ENCODE results near the gene COL4A1. TPM values are rescaled to one million over a fixed set of nuclear protein-coding genes. Genes with fewer than 3 reads are reported as not detected.

The COL4A1 gene
- total and polyA plus RNA-seq, 2 of the 13 experiments (the other 11 are each of a cell fraction or from before 2014, with no cell fraction given) = not detected

- no peak overlapping the region for H2AFZ ChIP-seq (ENCODE audit: low read length)
- H3K9me3 ChIP-seq (ENCODE audit: low read length) = no peaks in the 10 kb centered on the region
- H4K20me1 ChIP-seq (ENCODE audit: insufficient read depth, low read length) = no peaks in the 10 kb centered on the region
- no peaks in the 10 kb centered on the region for H3K4me1 ChIP-seq (ENCODE audit: insufficient read depth, low read length)
- H3K4me3 ChIP-seq (replicated peaks in 1 of 3; ENCODE audit: insufficient read depth in 1 of 3, low read depth in 2 of 3, low read length in 3 of 3) = no peak overlapping the region
- ChIA-PET CTCF (ENCODE audit: low intra/inter-chr PET ratio, low total read pairs) (no interaction called here), POLR2A (no interaction called here)
- H3K27ac ChIP-seq (ENCODE audit: extremely low read length, insufficient read depth, low read length) = no peak overlapping the region
- intact Hi-C loops (cut with micrococcal nuclease; ENCODE audit: unreplicated experiment) (no loop called here), in situ Hi-C loops (cut with HindIII; ENCODE audit: extremely low pct_ligation_motif_present, low pct_unique_long_range_greater_than_20kb) (no loop called here)
- TF ChIP-seq SOX5 (CRISPR knock-in tag; IDR thresholded peaks at IDR 0.05; ENCODE audit: borderline replicate concordance) = no peak
- TF ChIP-seq RAD21 (CRISPR knock-in tag; IDR thresholded peaks at IDR 0.05) = no peak
- no peak for TF ChIP-seq GATAD2A (CRISPR knock-in tag; IDR thresholded peaks at IDR 0.05)
- TF ChIP-seq ZNF280D (CRISPR knock-in tag; IDR thresholded peaks at IDR 0.05) = no peak
- no peak for TF ChIP-seq ZMYM4 (CRISPR knock-in tag; IDR thresholded peaks at IDR 0.05)
- no peak for TF ChIP-seq EP300 (IDR thresholded peaks at IDR 0.05; ENCODE audit: low read depth in 2 of 2, low read length in 2 of 2)
- TF ChIP-seq EP300 (CRISPR knock-in tag; IDR thresholded peaks at IDR 0.05; ENCODE audit: borderline replicate concordance) = no peak
- TF ChIP-seq IRF1 (CRISPR knock-in tag; IDR thresholded peaks at IDR 0.05; ENCODE audit: low read depth) = no peak
- TF ChIP-seq ZNF512 (CRISPR knock-in tag; IDR thresholded peaks at IDR 0.05) = no peak
- no peak for TF ChIP-seq PLRG1 (conservative IDR thresholded peaks at IDR 0.05)
- TF ChIP-seq LBX2 (CRISPR knock-in tag; IDR thresholded peaks at IDR 0.05; ENCODE audit: borderline replicate concordance) = no peak
- no peak for TF ChIP-seq HDAC6 (IDR thresholded peaks at IDR 0.05; ENCODE audit: low read depth, low read length)
- TF ChIP-seq ISL2 (CRISPR knock-in tag; IDR thresholded peaks at IDR 0.05) = no peak
- no peak for TF ChIP-seq MXD4 (CRISPR knock-in tag; IDR thresholded peaks at IDR 0.05)
- no peak for TF ChIP-seq ZNF652 (CRISPR knock-in tag; IDR thresholded peaks at IDR 0.05; ENCODE audit: borderline replicate concordance, low read depth)
- no peak for TF ChIP-seq ARNTL (CRISPR knock-in tag; IDR thresholded peaks at IDR 0.05)
- no peak for TF ChIP-seq ZNF326 (CRISPR knock-in tag; IDR thresholded peaks at IDR 0.05; ENCODE audit: borderline replicate concordance)
- no peak for TF ChIP-seq ZMAT5 (CRISPR knock-in tag; IDR thresholded peaks at IDR 0.05; ENCODE audit: borderline replicate concordance, low read depth)
- no peak for DNase-seq (ENCODE audit: low spot score)
- ATAC-seq = no peak
- no peak for FAIRE-seq
- H3K79me2 ChIP-seq (ENCODE audit: insufficient read depth, low read length) = no peaks in the 10 kb centered on the region
- no peak overlapping the region for H3K4me2 ChIP-seq (ENCODE audit: low read depth, low read length)
- BruUV-seq (replicated peaks) = no TSS peak
- no peak overlapping the region for H3K9ac ChIP-seq (ENCODE audit: insufficient read depth, low read depth, low read length)
- peaks cover 0 to 19% of the 10 kb centered on the region in 2 experiments; a peak in 3 of 5 replicates for H3K27me3 ChIP-seq (ENCODE audit: control insufficient read depth in 1 of 2, insufficient read depth in 2 of 2, low read length in 2 of 2)
- no peaks in the 10 kb centered on the region for H3K36me3 ChIP-seq (replicated peaks in 1 of 2; ENCODE audit: control insufficient read depth in 1 of 2, insufficient read depth in 2 of 2, low read length in 2 of 2)
- 55% methylated on average over 12 of the region's 14 CpGs for WGBS (ENCODE audit: low lambda C conversion rate)
Observed at GRCh38 chr13:110155072-110155471, 151.9 kb downstream of the COL4A1 start.
